Measurements from ENCODE around the gene DNAH3.

DNA sequence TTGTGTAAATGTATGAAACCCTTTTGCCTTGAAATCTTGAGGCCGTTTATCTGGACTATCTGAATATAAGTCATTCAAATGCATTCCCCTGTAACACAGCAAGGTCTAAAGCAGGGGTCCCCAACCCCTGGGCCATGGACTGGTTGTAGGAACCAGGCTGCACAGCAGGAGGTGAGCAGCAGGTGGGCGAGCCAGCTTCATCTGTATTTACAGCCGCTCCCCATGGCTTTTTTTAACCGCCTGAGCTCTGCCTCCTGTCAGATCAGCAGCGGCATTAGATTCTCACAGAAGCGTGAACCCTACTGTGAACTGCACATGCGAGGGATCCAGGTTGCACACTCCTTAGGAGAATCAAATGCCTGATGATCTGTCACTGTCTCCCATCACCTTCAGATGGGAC is 24.1 kb downstream of the DNAH3 start:
- TF ChIP-seq EZH2 (IDR thresholded peaks at IDR 0.05) (no peak), YY1 (IDR thresholded peaks at IDR 0.05; ENCODE audit: extremely low read depth, insufficient replicate concordance, low read depth, low read length) (no peak), POLR2AphosphoS5 (IDR thresholded peaks at IDR 0.05; ENCODE audit: low read depth, low read length) (no peak), RAD21 (IDR thresholded peaks at IDR 0.05; ENCODE audit: low read depth) (no peak), POLR2A (IDR thresholded peaks at IDR 0.05; ENCODE audit: borderline replicate concordance, extremely low read depth, insufficient read depth, insufficient read length) (no peak)
- TF ChIP-seq, protein P1, sequence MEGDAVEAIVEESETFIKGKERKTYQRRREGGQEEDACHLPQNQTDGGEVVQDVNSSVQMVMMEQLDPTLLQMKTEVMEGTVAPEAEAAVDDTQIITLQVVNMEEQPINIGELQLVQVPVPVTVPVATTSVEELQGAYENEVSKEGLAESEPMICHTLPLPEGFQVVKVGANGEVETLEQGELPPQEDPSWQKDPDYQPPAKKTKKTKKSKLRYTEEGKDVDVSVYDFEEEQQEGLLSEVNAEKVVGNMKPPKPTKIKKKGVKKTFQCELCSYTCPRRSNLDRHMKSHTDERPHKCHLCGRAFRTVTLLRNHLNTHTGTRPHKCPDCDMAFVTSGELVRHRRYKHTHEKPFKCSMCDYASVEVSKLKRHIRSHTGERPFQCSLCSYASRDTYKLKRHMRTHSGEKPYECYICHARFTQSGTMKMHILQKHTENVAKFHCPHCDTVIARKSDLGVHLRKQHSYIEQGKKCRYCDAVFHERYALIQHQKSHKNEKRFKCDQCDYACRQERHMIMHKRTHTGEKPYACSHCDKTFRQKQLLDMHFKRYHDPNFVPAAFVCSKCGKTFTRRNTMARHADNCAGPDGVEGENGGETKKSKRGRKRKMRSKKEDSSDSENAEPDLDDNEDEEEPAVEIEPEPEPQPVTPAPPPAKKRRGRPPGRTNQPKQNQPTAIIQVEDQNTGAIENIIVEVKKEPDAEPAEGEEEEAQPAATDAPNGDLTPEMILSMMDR (IDR thresholded peaks at IDR 0.05 in 2 of 3, conservative IDR thresholded peaks at IDR 0.05 in 1 of 3; ENCODE audit: borderline replicate concordance in 1 of 3, insufficient read depth in 1 of 3, low read depth in 2 of 3, low read length in 2 of 3) = no peak
